Erythroblast (primary cell): ENCODE results near the gene GRM5.

Experiments
- GATA1 ChIP-seq: IDR thresholded peaks from 2 replicates; pipeline ENCODE4 v1.6.1; 2011; ENCODE audit warnings: low read depth, mild to moderate bottlenecking, control low read depth, low read length, moderate library complexity
- POLR2A ChIP-seq: IDR thresholded peaks from 2 replicates; pipeline ENCODE4 v1.6.1; 2011; ENCODE audit warnings: mild to moderate bottlenecking, low read length

DNA sequence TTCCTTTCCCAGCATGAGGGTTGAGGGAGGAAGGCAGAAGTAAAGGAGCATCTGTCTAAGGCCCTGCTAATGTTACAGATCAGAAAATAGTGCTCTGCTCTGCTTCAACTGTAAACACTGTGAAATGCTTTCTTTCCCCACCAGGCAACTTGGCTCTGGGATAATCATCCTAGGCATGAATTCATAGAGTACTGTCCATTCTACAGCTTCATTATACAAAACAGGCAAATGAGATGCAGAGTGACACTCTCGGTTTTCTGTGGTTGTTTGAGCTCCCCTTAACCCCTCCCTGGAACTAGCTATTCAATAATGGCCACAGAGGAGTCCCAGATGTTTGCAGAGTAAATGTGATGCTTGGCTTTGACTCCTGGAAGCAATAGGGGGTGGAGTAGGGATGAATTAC is 544.0 kb downstream of the GRM5 start:
- no peak for TF ChIP-seq POLR2A
- TF ChIP-seq GATA1: no peak
